GM20431 (cell line): ENCODE measurements around the gene HSPA13.
"Not testable (repeated sequence)": the region's sequence is repeated elsewhere in the genome, so short reads cannot be mapped to it uniquely, and the experiment has no call there.

Experiments used
- in situ Hi-C: fragments of 300-500 bp; cut with MseI, MboI; formaldehyde crosslinking; loops from one replicate; pipeline ENCODE4 v1.15.0; 2020; ENCODE audit warnings: low sequenced_read_pairs; ENCODE audit not compliant: unreplicated experiment

HSPA13 gene, protein sequence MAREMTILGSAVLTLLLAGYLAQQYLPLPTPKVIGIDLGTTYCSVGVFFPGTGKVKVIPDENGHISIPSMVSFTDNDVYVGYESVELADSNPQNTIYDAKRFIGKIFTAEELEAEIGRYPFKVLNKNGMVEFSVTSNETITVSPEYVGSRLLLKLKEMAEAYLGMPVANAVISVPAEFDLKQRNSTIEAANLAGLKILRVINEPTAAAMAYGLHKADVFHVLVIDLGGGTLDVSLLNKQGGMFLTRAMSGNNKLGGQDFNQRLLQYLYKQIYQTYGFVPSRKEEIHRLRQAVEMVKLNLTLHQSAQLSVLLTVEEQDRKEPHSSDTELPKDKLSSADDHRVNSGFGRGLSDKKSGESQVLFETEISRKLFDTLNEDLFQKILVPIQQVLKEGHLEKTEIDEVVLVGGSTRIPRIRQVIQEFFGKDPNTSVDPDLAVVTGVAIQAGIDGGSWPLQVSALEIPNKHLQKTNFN

DNA sequence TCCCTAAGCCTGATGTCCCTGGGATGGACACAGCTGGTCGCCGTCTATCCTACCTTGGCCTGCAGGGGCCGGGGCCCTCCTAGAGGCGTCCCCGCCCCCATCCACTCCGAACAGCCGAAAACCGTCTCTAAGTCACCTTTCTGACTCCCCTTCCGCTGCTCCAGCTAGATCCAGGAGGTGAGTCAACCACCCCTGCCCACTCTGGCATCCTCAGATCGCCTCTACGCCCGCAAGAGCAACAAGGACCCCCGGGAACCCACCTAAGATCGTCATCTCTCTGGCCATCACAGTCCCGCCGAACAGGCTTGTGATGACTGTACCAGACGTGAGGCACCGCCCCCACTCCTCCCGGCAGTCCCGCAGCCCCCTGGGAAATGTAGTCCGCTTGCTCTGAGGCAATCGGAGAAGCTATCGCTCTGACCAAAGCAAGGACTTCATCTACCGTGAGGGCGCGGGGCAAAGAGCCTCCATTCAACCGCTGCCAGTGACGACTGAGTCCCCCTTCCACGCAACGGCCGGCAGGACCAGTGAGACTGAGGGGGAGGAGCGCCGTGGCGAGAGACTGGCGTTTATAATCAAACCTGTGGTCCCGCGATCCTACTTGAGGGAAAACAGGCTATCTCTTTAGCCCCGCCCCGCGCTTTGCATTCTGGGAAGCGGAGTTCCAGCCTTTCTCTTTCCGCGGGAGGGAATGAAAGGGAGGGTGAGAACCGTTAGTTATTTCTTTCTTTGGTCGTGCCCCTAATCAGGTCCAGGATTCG, at the start of gene HSPA13:
Gene HSPA13, minus strand, starts transcription at position 312 of the 761 bp plus-strand sequence. Its CDS starts 27 bp downstream, at position 285.
- in situ Hi-C loops: no loop called here

GRCh38 chr21:14418920-14419319, 36.0 kb upstream of the HSPA13 start:
- in situ Hi-C loops: no loop called here

GRCh38 chr21:14414932-14415508, 32.1 kb upstream of the HSPA13 start:
- in situ Hi-C loops: no loop called here

DNA sequence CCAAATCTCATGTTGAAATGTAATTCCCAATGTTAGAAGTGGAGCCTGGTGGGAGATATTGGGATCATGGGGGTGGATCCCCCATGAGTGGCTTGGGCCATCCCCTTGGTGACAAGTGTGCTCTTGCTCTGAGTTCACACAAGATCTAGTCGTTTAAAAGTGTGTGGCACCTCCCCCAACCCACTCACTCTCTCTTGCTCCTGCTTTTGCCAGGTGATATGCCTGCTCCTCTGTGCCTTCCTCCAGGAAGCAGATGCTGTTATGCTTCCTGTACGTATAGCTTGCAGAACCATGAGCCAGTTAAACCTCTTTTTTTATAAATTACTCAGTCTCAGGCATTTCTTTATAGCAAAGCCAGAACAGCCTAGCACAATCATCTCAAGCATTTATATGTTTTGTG, 23.0 kb upstream of the HSPA13 start:
- in situ Hi-C loops: no loop called here

GRCh38 chr21:14405225-14405624, 22.3 kb upstream of the HSPA13 start:
- in situ Hi-C loops: no loop called here

- in situ Hi-C loops: no loop called here
These were observed 20.9 kb upstream of the HSPA13 start for GRCh38 chr21:14403681-14404318.

- in situ Hi-C loops: no loop called here
These were observed 18.3 kb upstream of the HSPA13 start for GRCh38 chr21:14401217-14401616.

DNA sequence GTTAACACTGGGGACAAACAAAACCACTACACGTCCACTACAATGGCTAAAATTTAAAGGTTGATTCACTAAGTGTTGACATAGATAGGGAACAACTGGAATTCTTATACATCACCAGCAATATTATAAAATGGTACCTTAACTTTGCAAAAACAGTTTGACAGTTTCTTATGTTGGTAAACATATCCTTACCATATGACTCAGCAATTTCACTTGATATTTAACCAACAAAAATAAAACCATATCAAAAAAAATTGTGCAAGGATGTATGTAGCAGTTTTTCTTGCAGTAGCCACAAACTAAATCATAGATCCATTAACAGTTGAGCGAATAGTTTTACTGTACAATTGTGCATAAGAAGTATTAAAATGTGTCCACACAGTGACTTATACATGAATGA, 5.3 kb upstream of the HSPA13 start:
- in situ Hi-C loops: no loop called here

DNA sequence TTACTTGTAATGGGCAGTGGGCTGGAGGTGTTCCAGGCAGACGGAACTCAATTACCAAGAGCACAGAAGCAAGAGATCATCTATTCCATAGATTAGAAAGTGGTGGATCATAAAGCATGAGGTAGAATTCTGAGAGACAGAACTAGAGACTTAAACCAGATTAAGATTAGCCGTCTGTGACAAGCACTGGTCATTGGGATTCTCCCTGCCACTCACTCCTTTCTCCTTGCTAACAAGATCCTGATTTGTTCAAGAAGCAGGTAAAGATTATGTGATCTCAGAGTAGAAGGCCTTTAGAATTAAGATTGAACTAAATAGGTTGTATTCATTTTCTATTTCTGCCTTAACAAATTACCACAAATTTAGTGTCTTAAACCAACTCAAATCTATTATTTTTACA, 1.5 kb upstream of the HSPA13 start:
- in situ Hi-C loops: no loop called here

- in situ Hi-C loops: no loop called here
These were observed 742 bp upstream of the HSPA13 start for GRCh38 chr21:14383596-14384180.

DNA sequence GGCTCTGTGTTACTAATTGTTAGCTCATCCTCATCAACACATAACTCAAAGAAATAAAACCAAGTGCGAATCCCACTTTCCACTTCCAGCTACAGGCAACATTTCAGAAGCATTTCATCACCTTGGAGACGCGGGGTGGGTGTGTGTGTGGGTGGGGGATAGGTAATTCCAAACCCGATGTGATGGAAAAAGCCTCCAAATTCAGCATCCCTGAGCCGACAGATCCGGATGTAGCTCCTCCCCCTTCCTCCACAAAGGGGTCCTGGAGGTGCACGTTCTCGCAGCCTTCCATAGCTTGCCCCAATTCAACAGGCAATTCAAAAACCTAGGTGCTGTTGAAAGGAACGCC, 486 bp downstream of the HSPA13 start:
- in situ Hi-C loops: no loop called here

- in situ Hi-C loops: no loop called here
These were observed 6.1 kb downstream of the HSPA13 start for GRCh38 chr21:14376854-14377253.

GRCh38 chr21:14366998-14367397, 15.9 kb downstream of the HSPA13 start:
- in situ Hi-C loops: no loop called here

DNA sequence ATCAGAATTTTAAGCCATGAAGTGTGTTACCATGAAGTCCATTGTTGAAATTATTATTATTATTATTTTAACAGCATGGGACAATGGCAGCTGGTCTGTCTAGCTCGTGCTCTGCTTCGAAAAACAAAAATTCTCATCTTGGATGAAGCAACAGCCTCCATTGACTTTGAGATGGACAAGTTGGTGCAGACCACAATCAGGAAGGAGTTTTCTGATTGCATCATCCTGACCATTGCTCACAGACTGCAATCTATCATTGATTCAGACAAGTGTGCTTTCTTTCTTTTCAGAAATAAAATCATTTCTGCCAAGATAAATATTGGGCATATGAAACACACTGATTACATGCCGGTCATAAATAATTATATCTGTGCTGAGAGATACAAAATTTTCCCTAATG, 21.0 kb downstream of the HSPA13 start:
- in situ Hi-C loops: no loop called here

- in situ Hi-C loops: no loop called here
These were observed 24.2 kb downstream of the HSPA13 start for GRCh38 chr21:14358775-14359174.

DNA sequence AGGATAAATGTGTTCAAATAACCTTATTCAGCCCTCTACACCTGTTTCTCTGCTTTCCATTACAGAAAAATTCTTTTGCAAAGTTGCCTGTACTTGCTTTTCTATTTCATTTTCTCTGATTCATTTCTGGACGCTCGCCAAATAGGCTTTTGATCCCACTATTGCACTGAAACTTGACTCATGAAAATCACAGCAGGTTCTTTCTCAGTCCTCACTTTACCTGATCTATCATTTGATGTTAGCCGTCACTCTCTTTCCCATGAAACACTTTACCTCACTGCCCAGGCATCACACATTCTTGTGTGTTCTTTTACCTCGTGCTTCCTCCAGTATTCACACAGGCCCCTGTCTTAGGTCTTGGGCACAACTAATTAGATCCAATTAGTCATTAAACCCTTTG, 26.2 kb downstream of the HSPA13 start:
- in situ Hi-C loops: no loop called here

GRCh38 chr21:14354515-14354914, 28.4 kb downstream of the HSPA13 start:
- in situ Hi-C loops: no loop called here

DNA sequence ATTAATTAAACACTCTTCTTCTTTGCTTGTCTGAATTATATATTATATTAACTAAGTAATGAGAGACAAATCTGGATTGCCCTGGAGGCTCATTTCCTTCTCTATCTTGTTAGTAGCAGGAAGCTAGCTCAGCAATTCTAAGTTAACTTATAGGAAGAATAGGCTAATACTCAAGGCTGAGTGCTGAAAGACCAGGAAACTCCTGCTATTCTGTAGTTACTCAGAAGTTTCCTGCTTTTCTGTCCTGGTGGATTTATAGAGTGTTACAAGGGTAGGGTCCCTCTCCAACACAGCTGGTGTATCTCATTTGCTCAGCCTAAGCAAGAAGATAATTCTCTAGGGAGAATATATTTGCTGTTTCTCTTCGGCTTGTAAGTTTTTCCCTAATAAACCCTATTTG, 29.2 kb downstream of the HSPA13 start:
- in situ Hi-C loops: no loop called here

- in situ Hi-C loops: no loop called here
These were observed 29.7 kb downstream of the HSPA13 start for GRCh38 chr21:14353231-14353630.

- in situ Hi-C loops: not testable (repeated sequence)
These were observed 55.6 kb downstream of the HSPA13 start for GRCh38 chr21:14327346-14327745.
